ENCODE measurements around the gene DSG4. TPM values are rescaled to one million over a fixed set of nuclear protein-coding genes. Genes with fewer than 3 reads are reported as not detected.

Gene DSG4
- polyA plus RNA-seq, 3 donors: not detected

DNA sequence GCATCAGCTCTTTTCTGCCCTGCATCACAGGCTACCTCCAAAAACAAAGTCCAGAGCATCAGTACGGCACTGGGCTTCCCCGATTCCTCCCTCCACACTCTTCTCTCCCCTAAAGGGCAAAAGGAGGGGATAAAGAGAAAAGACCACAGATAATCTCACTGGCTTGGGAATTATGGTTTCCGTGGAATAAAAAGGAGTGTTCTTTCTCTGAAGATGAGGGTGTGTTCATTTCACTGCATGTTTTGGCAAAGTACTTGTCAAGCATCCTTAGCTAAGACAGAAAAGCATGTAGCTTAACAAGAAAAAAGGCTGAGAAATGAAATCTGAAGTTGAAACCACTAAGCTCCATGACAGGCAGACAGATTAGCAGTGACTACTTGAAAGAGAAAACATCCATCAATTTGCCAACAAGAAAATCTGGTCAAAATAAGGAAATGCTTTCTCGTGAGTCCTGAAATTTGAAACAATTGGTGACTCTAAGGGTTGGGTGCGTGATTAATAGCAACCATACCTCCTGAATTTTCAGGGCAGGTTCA lies 50.4 kb downstream of the DSG4 start:
- no peaks in the 10 kb centered on the region for H4K20me1 ChIP-seq (ENCODE audit: insufficient read depth, low read length)
- H2AFZ ChIP-seq (ENCODE audit: insufficient read depth, low read depth, low read length, poor library complexity, severe bottlenecking): no peak overlapping the region
- Mint-ChIP-seq H3K27me3 (ENCODE audit: low read depth in 3 of 3) (peaks cover 1 to 2% (median 2%) of the 10 kb centered on the region in 3 donors), H3K27ac (peak overlapping the region in 1 of 7 donors; percentile 17), H3K4me1 (peaks cover 1% of the 10 kb centered on the region), H3K4me3 (no peak overlapping the region), H3K9me3 (peaks cover 0 to 5% (median 0%) of the 10 kb centered on the region in 7 donors), H3K36me3 (no peaks in the 10 kb centered on the region)
- intact Hi-C loops (cut with micrococcal nuclease): no loop called here
- no peak overlapping the region for H3K4me2 ChIP-seq (replicated peaks; ENCODE audit: extremely low read depth, low read length, poor library complexity, severe bottlenecking)
- no peaks in the 10 kb centered on the region for H3K36me3 ChIP-seq (replicated peaks in 1 of 2; ENCODE audit: control insufficient read depth in 1 of 2, insufficient read depth in 2 of 2, low read length in 2 of 2)
- 81% methylated on average over 3 of the region's 5 CpGs for WGBS (ENCODE audit: insufficient coverage)
- no peaks in the 10 kb centered on the region for H3K4me1 ChIP-seq (ENCODE audit: control insufficient read depth in 1 of 2, insufficient read depth in 2 of 2, low read length in 2 of 2)
- H3K27me3 ChIP-seq (ENCODE audit: control insufficient read depth in 2 of 2, insufficient read depth in 2 of 2, low read length in 2 of 2): no peaks in the 10 kb centered on the region
- H3K27ac ChIP-seq (ENCODE audit: low read depth in 1 of 2, low read length in 2 of 2): no peak overlapping the region
- TF ChIP-seq, protein P1, sequence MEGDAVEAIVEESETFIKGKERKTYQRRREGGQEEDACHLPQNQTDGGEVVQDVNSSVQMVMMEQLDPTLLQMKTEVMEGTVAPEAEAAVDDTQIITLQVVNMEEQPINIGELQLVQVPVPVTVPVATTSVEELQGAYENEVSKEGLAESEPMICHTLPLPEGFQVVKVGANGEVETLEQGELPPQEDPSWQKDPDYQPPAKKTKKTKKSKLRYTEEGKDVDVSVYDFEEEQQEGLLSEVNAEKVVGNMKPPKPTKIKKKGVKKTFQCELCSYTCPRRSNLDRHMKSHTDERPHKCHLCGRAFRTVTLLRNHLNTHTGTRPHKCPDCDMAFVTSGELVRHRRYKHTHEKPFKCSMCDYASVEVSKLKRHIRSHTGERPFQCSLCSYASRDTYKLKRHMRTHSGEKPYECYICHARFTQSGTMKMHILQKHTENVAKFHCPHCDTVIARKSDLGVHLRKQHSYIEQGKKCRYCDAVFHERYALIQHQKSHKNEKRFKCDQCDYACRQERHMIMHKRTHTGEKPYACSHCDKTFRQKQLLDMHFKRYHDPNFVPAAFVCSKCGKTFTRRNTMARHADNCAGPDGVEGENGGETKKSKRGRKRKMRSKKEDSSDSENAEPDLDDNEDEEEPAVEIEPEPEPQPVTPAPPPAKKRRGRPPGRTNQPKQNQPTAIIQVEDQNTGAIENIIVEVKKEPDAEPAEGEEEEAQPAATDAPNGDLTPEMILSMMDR (IDR thresholded peaks at IDR 0.05): no peak
- H3K79me2 ChIP-seq (ENCODE audit: insufficient read depth, low read length): no peaks in the 10 kb centered on the region
- H3K9me3 ChIP-seq (replicated peaks in 1 of 2; ENCODE audit: control insufficient read depth in 1 of 2, insufficient read depth in 1 of 2, low read length in 2 of 2): no peaks in the 10 kb centered on the region
- H3K9ac ChIP-seq (ENCODE audit: insufficient read depth, low read length, poor library complexity, severe bottlenecking): no peak overlapping the region
- DNase-seq: no peak
- no peak overlapping the region for H3K4me3 ChIP-seq (replicated peaks in 1 of 3; ENCODE audit: low read depth in 2 of 3, low read length in 3 of 3)

DNA sequence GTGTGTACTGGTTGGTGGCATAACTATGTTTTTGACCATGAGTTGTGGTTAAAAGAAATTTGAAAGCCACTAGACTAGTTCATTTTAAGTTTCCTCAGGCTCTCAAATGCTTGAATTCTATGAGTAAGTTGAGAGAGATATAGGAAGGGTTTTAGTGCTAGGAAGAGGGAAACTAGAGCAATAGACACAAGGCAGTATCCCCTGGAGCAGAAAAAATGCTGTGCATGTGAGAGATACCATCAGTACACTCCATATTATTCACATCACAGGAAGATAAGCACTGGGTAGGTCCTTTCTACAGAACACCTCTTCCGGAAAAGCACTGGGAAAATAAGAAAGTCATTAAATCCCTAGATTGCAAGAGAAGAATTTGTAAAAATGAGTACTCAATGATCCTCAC lies 51.6 kb downstream of the DSG4 start:
- Histone ChIP-seq H3K9me3 (replicated peaks in 1 of 2; ENCODE audit: control insufficient read depth in 1 of 2, insufficient read depth in 1 of 2, low read length in 2 of 2) (no peaks in the 10 kb centered on the region), H3K79me2 (ENCODE audit: insufficient read depth, low read length) (no peaks in the 10 kb centered on the region), H3K4me3 (replicated peaks in 1 of 3; ENCODE audit: low read depth in 2 of 3, low read length in 3 of 3) (no peak overlapping the region), H3K4me1 (ENCODE audit: control insufficient read depth in 1 of 2, insufficient read depth in 2 of 2, low read length in 2 of 2) (no peaks in the 10 kb centered on the region), H3K9ac (ENCODE audit: insufficient read depth, low read length, poor library complexity, severe bottlenecking) (no peak overlapping the region), H3K36me3 (replicated peaks in 1 of 2; ENCODE audit: control insufficient read depth in 1 of 2, insufficient read depth in 2 of 2, low read length in 2 of 2) (no peaks in the 10 kb centered on the region), H3K4me2 (replicated peaks; ENCODE audit: extremely low read depth, low read length, poor library complexity, severe bottlenecking) (no peak overlapping the region), H4K20me1 (ENCODE audit: insufficient read depth, low read length) (no peaks in the 10 kb centered on the region), H3K27me3 (ENCODE audit: control insufficient read depth in 2 of 2, insufficient read depth in 2 of 2, low read length in 2 of 2) (no peaks in the 10 kb centered on the region), H2AFZ (ENCODE audit: insufficient read depth, low read depth, low read length, poor library complexity, severe bottlenecking) (no peak overlapping the region), H3K27ac (ENCODE audit: low read depth in 1 of 2, low read length in 2 of 2) (no peak overlapping the region)
- no peak for DNase-seq
- Mint-ChIP-seq H3K36me3 (no peaks in the 10 kb centered on the region), H3K27ac (no peak overlapping the region), H3K9me3 (peaks cover 0 to 5% (median 0%) of the 10 kb centered on the region in 7 donors), H3K27me3 (ENCODE audit: low read depth in 3 of 3) (peaks cover 1 to 2% (median 2%) of the 10 kb centered on the region in 3 donors), H3K4me3 (no peak overlapping the region), H3K4me1 (peaks cover 1% of the 10 kb centered on the region)
- TF ChIP-seq, protein P1 (IDR thresholded peaks at IDR 0.05): no peak
- no CpG with 5 or more reads among the region's 1 CpG for WGBS (ENCODE audit: insufficient coverage)
- intact Hi-C loops (cut with micrococcal nuclease): no loop called here

Data from CD14-positive monocyte (primary cell).